Measurements from ENCODE around the gene KDM2A. TPM values are rescaled to one million over a fixed set of nuclear protein-coding genes. Genes with fewer than 3 reads are reported as not detected.

KDM2A gene
- 48.1 and 62.0 TPM in 2 replicates for total RNA-seq

GRCh38 chr11:67118801-67119584 lies at the start of gene KDM2A:
Gene KDM2A, plus strand, starts transcription at chr11:67119263. Its CDS starts 2,054 bp downstream, at chr11:67121317.

GRCh38 chr11:67266449-67267187 lies 147.6 kb downstream of the KDM2A start, which contains the start of gene GRK2:
Gene GRK2, plus strand, starts transcription at chr11:67266473. Its CDS starts 227 bp downstream, at chr11:67266700.

GRCh38 chr11:67289226-67289650 lies 170.2 kb downstream of the KDM2A start, which contains the start of gene ANKRD13D:
Gene ANKRD13D, plus strand, starts transcription at chr11:67289303. Its CDS starts 158 bp downstream, at chr11:67289461.

GRCh38 chr11:67303132-67303834 lies 184.2 kb downstream of the KDM2A start, which contains the start of gene SSH3:
Gene SSH3, plus strand, starts transcription at chr11:67303530. Its CDS starts 96 bp downstream, at chr11:67303626.

Other genes starting within 250 kb of the KDM2A start
- 39.2 and 56.5 TPM in 2 replicates for gene PC, start 160.9 kb upstream of the KDM2A start, total RNA-seq
- not detected in 2 replicates for gene C11orf86, start 144.0 kb upstream of the KDM2A start, total RNA-seq
- under 0.01 and 2.0 TPM in 2 replicates for gene SYT12, start 96.1 kb upstream of the KDM2A start, total RNA-seq
- gene RHOD, start 62.4 kb upstream of the KDM2A start, total RNA-seq = 7.6 and 22.1 TPM in 2 replicates
- gene GRK2, start 147.2 kb downstream of the KDM2A start, total RNA-seq = 26.3 and 47.2 TPM in 2 replicates
- 30.2 and 40.7 TPM in 2 replicates for gene ANKRD13D, start 170.0 kb downstream of the KDM2A start, total RNA-seq
- 7.7 and 10.3 TPM in 2 replicates for gene SSH3, start 184.3 kb downstream of the KDM2A start, total RNA-seq
- gene POLD4, start 234.3 kb downstream of the KDM2A start, total RNA-seq = 73.3 and 120 TPM in 2 replicates